HG03097 (cell line): ENCODE measurements around the gene MAP3K5.

Experiments used
- ATAC-seq: cut with Tn5 transposase; IDR thresholded peaks from one replicate; pipeline ENCODE4 v1.9.1; 2021; ENCODE audit not compliant: unreplicated experiment, low FRiP score

Gene MAP3K5

DNA sequence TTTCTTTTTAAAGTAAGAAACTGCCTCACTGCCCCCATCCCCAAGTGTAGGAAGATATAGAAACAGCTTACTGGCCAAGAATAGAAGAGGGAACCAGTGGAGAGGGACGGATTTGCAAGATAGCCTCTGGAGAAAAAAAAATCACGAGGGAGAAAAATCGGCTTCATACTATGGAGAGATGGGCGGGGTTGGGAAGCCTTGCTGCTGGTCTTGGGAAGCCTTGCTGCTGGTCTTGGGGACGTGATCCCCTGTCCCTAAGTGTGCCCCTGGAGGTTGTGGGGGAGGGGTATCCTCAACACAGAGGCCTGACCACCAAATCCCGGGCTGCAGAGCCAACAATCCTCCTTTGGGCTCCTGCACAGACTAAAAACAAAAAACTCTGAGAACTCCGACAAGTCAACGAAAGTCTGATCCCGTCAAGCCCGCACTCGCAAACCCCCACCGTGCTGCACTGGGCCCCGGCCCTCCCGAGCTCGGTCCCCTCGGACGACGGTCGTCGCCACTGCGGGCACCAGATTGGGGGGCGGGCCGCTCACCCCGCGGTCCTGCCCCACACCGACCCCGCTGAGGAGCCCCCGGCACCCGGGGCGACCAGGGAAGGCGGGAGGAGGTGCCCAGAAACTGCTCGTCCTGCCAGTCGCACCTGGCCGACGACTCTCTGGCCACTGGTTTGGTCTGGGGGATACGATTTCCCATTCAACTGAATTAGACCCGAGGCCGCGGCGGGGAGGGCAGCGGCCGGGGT, 242.8 kb downstream of the MAP3K5 start:
- ATAC-seq: peak; percentile 17

DNA sequence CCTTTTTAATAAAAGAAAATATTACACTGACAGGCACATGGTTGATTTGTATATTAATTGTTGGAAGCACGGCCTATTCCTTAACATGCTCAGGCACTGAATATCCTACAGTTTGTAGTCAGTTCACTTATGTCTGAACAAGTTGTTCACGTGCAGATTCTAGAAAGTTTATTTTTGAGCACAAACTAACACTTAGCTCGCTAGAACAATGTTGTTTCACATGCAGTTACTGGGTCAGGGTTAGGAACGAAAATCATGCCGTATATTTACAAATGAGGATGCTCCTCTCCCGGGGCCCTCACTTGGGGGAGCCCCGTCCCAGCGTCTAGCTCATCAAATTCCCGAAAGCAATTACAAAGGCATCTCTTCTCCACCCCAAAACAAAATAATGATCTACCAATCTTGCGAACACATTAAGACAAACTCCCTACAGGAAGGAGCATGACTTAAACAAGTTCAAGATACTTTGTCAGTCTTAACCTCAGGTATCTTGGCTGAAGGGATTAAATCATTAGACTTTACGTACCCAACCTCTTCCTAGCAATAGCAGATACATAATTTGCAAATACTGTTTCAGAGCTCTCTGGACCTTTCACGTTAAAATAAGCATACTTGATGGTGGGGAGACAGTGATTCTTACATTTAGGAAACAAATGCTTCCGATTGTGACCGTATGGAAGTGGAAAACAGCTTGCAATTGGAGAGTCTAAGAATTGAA, 243.5 kb downstream of the MAP3K5 start:
- ATAC-seq: no peak

DNA sequence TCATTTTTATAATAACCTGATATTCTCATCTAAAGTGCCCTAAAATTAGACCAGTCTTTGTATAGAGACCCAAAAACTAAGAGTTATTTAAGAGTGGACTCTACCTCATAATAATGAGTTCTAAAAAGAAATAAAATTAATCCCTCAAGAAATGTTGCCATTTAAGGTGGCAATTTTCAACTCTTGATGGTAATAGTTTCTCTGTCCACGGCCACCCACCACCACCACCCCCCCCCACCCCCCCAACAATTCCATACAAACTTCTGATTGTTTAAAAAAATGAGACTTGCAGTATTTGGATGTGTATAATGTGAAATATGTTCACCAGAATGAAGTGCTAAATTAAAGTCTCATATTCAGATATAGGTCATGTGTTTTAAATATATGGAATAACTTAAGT, 244.4 kb downstream of the MAP3K5 start:
- ATAC-seq: no peak

DNA sequence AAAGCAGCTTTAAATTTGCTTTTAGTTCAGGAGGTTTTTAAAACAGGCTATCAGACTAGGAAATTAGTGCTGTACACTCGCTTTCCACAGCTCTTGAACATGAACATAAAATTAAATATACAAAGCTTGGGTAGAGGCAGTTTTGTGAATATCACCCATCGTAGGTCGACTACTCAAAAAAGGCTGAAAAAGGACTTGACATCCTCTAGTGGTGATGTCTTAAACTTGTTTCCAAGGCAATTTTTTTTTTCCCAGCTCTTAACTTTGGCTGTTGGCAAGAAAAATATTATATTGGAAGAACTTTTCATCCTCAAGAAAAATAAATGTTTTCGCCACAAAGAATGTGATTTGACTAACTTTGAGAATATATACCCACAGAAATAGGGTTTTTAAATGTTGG, 244.9 kb downstream of the MAP3K5 start:
- no peak for ATAC-seq

DNA sequence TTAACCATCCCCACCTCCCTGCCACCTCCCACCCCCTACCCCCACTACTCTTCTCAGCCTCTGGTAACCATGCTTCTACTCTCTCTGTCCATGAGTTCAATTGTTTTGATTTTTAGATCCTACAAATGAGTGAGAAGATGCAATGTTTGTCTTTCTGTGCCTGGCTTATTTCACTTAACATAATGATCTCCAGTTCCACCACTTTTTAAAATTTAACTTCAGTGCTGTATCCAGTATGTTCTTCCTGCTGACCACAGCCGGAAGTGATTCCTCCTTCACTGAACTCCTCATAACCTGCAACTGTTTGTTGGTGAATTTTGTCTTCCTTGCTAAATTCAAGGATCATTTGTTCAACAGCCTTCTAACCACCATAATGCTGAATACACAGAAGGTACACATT, 245.9 kb downstream of the MAP3K5 start:
- no peak for ATAC-seq

DNA sequence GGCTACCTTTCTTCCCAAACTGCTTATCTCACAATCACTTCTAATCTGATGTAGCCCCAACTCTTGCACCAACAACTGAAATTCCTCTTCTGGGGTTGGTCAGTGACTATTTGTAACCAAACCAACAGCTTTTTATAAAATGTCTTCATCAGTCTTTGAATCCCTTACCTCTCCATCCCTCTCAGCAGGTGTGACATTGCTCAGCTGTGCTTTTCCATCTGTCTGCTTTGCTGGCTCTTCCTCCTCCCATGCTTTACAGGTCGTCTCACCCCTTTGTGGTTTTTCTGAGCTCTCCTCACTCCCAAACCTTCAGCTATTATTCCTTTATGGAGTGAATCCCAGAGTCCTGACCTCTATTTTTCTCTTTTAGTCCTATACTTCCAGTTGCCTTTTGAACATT, 248.0 kb downstream of the MAP3K5 start:
- no peak for ATAC-seq

DNA sequence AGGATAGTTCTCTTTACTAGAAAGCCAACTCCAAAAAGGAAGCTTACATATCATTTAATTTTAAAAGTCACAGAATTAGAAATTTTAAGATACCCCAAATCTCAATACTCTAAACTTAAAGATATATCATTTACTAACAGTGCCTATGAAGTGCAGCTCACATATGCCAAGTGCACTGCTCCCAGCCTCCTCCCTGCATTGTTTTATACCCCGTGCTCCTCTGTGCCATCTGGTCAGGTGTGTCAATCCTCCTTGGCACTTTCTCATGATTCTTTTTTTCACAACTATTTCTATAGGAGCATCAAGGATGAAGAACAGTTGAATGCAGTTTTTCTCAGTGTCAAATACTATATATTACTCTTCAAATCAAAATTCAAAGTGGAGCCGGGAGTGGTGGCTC, 250.9 kb downstream of the MAP3K5 start:
- no peak for ATAC-seq

DNA sequence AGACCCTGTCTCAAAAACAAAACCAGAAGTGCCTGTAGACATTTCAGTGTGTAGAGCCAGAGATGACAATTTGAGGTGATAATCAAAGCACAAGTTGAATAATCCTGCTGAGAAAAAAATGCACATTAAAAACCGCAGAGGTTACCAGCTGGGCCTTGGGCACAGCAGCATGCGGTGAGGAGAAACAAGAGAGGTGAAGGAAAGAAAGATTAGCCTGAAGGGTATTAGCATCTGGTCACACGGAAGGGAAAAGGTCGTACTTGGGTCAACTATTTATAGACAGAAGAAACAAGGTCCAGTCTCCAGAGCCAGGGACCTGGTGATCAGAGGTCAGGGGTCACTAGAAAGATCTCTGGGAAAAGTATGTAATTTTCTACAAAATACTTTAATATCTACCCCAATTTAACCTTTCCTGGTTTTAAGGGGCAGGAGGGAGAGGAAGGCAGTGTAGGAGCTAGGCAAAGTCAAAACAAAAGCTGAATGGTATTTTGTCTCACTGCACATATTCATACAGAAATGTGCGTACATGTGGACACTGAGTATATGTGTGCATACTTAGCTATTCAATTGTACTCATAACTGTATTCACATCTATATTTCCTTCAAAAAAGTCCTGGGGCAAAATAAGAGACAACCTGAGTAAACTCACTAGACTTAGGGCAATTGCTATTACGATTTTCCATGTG, 252.2 kb downstream of the MAP3K5 start:
- no peak for ATAC-seq

DNA sequence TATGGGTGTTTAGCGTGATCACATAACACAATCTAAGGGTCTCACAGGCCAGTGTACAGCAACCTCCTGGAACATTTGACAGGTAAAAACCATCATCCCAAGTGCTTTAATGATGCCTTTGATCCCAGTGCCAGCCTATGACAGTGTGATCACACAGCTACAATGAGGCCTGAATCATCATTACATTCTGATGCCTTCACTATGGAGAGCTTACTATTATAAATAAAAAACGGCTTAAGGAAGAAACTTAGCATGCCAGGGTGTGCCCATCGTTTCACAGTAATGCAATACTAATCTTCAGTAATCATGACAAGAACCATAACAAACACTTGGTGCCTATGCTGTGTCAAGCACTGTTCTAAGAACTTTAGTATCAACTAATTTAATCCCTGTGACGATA, 253.4 kb downstream of the MAP3K5 start:
- ATAC-seq: no peak

DNA sequence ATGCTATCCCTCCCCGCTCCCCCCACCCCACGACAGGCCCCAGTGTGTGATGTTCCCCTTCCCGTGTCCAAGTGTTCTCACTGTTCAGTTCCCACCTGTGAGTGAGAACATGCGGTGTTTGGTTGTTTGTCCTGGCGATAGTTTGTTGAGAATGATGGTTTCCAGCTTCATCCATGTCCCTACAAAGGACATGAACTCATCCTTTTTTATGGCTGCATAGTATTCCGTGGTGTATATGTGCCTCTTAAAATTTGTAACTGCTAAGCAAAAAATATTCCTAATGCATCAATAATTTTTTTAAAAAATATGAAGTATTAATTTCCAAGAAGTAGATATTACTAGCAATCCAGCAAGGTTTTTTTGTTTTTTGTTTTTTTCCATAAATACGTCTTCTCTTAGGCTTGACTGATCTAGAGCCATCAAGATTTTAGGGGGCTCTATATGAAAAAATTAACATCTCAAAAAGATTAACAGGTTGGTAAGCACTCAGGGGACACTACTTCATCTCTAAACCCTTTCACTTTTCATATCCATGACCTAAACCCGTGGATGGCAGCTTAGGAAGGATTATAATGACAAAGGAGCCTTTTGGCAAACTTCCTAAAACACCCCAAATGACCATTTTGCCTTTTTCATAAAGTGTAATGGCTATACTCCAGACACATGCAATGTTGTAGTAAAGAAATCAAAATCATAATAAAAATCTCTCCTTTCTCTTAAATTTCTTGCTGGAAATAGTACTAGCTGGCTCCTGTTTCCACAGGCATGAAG, 256.2 kb downstream of the MAP3K5 start:
- ATAC-seq: no peak

DNA sequence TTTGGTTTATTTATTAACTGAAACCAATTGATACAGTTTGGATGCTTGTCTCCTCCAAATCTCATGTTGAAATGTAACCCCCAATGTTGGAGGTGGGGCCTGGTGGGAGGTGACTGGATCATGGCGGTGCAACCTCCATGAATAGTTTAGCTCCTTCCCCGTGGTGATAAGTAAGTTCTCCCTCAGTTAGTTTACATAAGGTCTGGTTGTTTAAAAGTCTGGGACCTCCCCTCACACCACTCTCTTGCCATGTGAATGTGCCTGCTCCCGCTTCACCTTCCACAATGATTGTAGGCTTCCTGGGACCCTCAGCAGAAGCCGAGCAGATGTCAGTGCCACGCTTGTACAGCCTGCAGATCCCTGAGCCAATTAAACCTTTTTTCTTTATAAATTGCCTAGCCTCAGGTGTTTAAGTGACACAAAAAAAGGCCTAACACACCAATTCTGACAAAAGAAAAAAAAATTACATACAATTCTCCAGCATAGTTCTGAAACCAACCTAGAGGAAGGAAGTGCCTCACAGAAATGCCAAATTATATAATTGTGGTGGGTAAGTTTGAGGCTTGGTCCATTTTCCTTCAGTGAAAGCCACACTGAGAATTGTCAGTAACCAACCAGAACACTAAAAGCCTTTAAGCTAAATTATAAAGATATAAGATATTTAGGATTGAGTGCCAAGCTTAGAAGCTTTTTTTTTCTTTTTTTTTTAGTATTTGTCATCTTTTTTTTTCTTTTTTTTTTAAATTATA, 257.1 kb downstream of the MAP3K5 start:
- ATAC-seq: no peak

DNA sequence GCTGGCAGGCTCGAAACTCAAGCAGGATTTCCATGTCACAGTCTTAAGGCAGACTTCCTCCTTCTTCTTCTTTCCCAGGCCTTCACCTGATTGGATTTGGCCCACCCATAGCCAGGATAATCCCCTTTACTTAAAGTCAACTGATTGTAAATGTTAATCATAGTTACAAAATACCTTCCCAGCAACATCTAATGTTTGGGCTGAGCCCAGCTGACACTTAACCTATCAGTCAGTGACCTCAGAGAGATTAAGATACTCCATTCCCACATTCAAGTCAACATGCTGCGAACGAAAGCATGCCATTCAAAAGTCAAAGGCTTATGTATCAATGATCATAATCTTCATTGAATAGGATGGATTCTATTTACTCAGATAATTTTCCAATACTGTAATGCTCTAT, 258.0 kb downstream of the MAP3K5 start:
- ATAC-seq: no peak

DNA sequence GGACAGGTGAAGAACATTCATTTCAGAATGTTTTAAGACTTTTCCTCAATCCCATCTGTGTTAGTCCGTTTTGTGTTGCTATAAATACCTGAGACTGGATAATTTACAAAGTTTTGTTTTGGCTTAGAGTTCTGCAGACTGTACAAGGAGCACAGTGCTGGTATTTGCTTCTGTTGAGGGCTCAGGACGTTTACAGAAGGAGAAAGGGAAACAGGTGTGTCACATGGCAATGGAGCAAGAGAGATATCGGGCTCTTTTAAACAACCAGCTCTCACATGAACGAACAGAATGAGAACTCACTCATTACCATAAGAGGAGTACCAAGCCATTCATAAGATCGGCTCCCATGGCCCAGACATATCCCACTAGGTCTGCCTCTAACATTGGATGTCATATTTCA, 258.8 kb downstream of the MAP3K5 start:
- no peak for ATAC-seq

DNA sequence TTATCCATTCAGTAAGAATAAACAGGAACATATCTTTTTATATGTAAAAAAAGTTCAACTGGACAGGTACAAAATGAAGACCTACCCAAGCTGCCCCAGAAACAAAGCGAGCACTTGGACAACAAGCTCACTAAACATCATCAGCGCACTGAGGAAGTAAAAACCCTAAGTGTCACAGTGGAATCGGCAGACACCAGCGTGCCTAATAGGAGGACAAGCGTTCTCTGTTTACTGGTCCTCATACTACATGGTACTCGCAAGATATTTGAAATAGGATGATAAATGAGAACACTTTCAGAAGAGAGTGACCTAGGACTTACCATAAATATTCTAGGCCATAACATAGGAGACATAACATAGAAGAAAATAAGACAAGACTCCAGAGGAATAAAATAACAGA, 260.2 kb downstream of the MAP3K5 start:
- no peak for ATAC-seq

DNA sequence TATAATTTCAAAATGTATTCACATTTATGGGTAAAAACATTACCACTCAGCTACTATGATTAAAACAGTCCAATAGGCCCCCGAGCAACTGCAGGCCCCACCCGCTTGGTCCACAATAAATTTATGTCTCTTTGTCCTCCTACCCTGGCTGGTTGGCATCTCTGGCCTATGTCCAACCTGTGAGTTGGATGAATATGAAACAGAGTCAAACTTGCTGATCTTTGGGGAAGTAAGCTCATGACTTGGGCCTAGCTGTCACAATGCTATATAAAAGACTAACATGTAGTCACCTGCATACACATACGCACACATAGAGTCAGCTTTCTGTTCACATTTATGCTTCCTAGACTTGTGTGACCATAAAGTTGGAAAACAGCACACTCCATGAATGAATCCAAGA, 262.6 kb downstream of the MAP3K5 start:
- ATAC-seq: no peak

DNA sequence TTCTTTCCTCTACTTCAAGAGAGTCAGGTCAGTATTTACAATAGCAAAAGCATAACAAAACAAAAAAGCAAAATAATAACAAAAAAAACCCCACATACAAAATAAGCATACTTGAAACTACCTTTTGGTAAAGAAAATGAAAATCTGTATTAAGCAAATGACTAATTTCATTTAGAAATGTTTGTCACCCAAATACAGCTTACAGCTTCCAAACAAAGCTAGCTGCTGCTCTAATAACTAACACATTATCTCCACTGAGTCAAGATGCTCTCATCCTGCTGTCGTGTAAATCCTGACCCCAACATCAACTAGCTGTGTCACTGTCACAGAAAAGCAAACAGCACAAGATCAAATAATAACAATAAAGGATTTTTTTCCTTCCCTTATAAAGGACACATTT, 263.8 kb downstream of the MAP3K5 start:
- ATAC-seq: no peak

DNA sequence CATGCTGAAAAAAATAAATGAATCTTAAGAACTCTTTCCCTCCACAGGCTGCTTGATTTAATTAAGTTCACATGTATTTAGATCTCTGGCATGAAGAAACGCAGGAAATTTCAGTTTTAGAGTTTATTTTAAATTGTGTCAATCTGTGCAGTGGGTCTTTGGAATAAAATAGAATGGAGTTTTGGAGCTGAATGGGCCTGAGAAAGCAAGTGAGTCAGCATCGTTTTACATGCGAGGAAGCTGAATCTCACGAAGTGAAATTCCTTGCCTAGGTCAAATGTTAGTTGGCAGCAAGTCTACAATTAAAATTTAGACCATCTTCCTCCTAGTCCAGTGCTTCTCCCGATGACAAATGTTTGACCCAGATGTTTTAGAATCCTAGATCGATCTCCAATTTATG, 264.4 kb downstream of the MAP3K5 start:
- no peak for ATAC-seq

DNA sequence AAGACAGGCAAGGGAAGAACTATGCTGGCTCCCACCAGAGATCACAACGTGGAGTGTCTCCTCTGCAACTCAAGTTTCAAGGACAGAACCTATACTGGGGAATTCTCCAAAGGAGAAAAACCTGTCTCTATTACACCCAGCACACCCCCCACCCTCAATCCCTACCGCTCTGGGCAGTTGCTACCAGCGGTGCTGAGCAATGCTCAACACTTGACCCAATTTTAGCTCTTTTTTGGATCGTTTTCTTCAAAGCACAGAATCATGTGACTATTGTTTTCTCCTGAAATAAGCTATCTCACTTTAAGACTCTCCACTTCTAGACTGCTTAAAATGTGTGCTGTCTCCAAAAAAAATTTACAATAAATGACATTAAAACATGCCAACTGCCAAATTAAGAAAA, 265.3 kb downstream of the MAP3K5 start:
- ATAC-seq: no peak

DNA sequence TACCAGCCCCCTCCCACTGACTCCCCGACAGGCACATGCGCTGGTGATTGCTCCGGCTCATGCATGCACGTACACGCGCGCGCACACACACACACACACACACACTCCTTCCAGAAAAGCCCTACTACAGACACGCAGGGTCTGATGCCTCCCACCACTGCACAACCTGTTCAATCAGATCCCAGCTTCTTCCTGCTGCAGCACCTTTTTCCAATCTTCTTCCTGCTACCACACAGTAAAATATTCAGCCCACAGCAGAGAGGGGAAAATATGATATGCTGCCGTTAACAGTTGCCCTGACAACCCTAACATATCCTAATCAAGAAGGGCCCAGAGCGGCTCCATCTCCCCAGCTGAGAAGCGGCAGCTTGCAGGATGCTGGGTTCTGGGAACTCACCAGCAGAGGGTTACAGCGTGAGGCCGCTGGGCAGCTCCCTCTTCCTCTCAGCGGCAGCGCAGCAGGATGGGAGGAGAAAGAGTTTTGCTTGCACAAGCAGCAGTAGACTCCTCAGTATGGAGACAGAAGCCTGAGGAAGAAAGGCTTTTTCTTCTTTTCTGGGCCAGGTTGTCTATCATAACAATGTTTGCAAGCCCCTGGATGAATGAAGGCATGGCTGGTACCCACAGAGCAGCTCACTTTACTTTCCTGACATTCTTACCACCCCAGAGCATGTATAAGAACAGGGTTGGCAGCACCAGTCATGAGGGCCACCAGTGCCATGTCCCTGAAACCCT, 265.9 kb downstream of the MAP3K5 start:
- ATAC-seq: no peak
